Type B pancreatic cell (in vitro differentiated cells): ENCODE data around the gene ACKR3. TPM values are rescaled to one million over a fixed set of nuclear protein-coding genes. Genes with fewer than 3 reads are reported as not detected.

Experiments used
- DNase-seq: peaks from one replicate; pipeline ENCODE4 v3.0.0; 2021; ENCODE audit warnings: mixed read lengths; ENCODE audit not compliant: unreplicated experiment; ENCODE audit errors: extremely low spot score
- H3K27ac Mint-ChIP-seq: 2 replicates; pipeline ENCODE4 v1.8.0; 2021; ENCODE audit warnings: mild to moderate bottlenecking, mixed read lengths
- H3K27me3 Mint-ChIP-seq: 2 replicates; pipeline ENCODE4 v1.8.0; 2021; ENCODE audit warnings: mixed read lengths
- H3K36me3 Mint-ChIP-seq: 2 replicates; pipeline ENCODE4 v1.8.0; 2021; ENCODE audit warnings: mixed read lengths
- H3K4me1 Mint-ChIP-seq: one replicate; pipeline ENCODE4 v1.8.0; 2021; ENCODE audit warnings: mixed read lengths; ENCODE audit not compliant: unreplicated experiment
- H3K4me3 Mint-ChIP-seq: 2 replicates; pipeline ENCODE4 v1.8.0; 2021; ENCODE audit warnings: mild to moderate bottlenecking, mixed read lengths
- H3K9me3 Mint-ChIP-seq: 2 replicates; pipeline ENCODE4 v1.8.0; 2021; ENCODE audit warnings: mixed read lengths
- total RNA-seq: library from RNA; stranded (reverse); gene quantifications from 2 replicates; pipeline ENCODE4 v1.2.1, GENCODE V29; 2021; ENCODE audit warnings: low replicate concordance
- TF ChIP-seq, protein P1 (sequence below): fragments of 200-600 bp; sonication (generic); conservative IDR thresholded peaks from 2 replicates; pipeline ENCODE4 v1.5.0; 2021; ENCODE audit warnings: antibody characterized with exemption, mild to moderate bottlenecking

The ACKR3 gene
- total RNA-seq, 1 donor from 2014 or later, result 44.6 TPM

GRCh38 chr2:236558036-236558435, 11.6 kb upstream of the ACKR3 start:
- Mint-ChIP-seq H3K4me3 (no peak overlapping the region), H3K4me1 (peaks cover 13% of the 10 kb centered on the region), H3K9me3 (peaks cover 15% of the 10 kb centered on the region), H3K27ac (peak overlapping the region; percentile 58), H3K27me3 (peaks cover 3% of the 10 kb centered on the region), H3K36me3 (peaks cover 3% of the 10 kb centered on the region)
- TF ChIP-seq, protein P1, sequence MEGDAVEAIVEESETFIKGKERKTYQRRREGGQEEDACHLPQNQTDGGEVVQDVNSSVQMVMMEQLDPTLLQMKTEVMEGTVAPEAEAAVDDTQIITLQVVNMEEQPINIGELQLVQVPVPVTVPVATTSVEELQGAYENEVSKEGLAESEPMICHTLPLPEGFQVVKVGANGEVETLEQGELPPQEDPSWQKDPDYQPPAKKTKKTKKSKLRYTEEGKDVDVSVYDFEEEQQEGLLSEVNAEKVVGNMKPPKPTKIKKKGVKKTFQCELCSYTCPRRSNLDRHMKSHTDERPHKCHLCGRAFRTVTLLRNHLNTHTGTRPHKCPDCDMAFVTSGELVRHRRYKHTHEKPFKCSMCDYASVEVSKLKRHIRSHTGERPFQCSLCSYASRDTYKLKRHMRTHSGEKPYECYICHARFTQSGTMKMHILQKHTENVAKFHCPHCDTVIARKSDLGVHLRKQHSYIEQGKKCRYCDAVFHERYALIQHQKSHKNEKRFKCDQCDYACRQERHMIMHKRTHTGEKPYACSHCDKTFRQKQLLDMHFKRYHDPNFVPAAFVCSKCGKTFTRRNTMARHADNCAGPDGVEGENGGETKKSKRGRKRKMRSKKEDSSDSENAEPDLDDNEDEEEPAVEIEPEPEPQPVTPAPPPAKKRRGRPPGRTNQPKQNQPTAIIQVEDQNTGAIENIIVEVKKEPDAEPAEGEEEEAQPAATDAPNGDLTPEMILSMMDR, result no peak
- DNase-seq, result no peak

DNA sequence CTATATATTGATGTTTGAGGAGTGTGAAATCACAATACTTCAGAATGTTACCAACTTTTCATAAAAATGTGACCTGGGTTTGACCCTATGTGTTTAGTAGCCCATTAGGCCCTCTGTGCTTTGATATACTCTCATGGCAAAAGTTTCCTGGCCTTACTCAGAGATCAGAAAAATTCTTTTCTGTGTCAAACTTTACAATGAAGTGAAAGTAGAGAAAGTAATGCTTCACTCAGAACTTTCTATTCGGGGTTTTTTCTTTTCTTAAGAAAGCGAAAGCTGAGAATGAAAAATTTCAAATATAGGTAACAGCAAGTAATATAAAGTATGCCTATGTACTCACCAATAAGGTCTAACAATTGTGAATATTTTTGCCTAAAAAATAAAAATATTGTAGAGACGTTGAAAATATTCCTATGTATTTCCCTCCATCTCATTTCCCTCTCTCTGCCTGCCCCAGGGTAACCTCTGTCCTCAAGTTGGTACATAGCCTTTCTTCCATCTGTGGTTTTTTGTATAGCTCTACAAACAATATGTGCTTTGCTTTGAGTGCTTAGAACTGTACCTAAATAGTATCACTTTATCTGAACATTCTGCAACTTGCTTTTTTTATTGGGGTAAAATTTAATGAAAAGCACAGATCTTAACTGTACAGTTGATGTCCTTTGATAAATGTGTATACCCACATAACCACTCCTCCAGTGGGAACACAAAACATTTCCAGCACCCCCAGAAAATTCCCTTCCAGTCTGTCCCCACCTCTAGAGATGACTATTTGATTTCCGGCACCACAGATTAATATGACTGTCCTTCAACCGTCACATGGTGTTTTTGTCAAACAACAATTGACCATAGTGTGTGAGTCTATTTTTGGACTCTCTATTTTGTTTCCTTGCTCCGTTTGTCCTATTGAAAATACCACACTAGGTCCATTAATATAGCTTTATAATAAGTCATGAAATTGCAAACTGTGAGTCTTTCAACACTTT, 10.3 kb upstream of the ACKR3 start:
- H3K36me3 Mint-ChIP-seq, result peaks cover 3% of the 10 kb centered on the region
- H3K9me3 Mint-ChIP-seq, result peaks cover 15% of the 10 kb centered on the region
- H3K27me3 Mint-ChIP-seq, result no peaks in the 10 kb centered on the region
- no peak overlapping the region for H3K4me3 Mint-ChIP-seq
- TF ChIP-seq, protein P1, result no peak
- H3K27ac Mint-ChIP-seq, result peak overlapping the region; percentile 10
- no peak for DNase-seq
- H3K4me1 Mint-ChIP-seq, result peaks cover 9% of the 10 kb centered on the region

DNA sequence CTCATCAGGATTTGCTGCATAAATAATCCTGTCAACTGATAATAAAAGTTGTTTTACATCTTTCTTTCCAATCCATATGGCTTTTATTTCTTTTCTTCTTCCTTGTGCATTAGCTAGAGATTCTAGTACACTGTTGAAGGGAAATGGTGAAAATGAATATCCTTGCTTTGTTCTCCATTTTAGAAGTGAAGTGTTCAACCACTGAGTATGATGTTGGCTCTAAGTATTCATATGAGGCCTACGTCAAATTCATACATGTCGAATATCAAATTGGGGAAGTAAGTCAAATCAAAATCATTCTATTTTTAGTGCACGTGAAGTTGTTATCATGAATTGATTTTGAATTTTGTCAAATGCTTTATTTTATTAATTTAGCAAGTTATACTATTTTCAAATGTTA, 7.8 kb upstream of the ACKR3 start:
- H3K4me3 Mint-ChIP-seq, result no peak overlapping the region
- TF ChIP-seq, protein P1, result no peak
- peaks cover 9% of the 10 kb centered on the region for H3K4me1 Mint-ChIP-seq
- H3K9me3 Mint-ChIP-seq, result peaks cover 11% of the 10 kb centered on the region
- no peak overlapping the region for H3K27ac Mint-ChIP-seq
- DNase-seq, result no peak
- peaks cover 3% of the 10 kb centered on the region for H3K36me3 Mint-ChIP-seq
- H3K27me3 Mint-ChIP-seq, result peaks cover 17% of the 10 kb centered on the region

DNA sequence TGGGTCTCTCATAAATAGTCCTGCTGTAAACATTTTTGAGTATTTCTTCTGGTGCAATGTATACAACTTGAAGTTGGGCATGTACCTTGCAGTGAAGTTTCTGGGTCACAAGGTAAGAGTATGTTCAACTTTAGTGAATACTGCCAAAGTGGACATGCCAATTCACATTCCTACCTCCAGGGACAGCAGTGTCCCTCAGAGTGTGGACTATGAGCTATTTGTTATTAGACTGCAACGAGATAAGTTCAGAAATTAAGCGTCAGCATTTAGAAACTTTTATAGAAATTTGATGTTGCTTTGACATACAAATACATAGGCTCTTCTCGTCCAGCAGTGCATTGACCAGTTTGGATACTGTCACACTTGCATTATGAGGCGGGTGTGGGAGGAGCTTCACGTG, 7.2 kb upstream of the ACKR3 start:
- peaks cover 20% of the 10 kb centered on the region for H3K27me3 Mint-ChIP-seq
- DNase-seq, result no peak

GRCh38 chr2:236563953-236564352, 5.7 kb upstream of the ACKR3 start:
- Mint-ChIP-seq H3K27me3 (peaks cover 23% of the 10 kb centered on the region), H3K27ac (no peak overlapping the region), H3K9me3 (no peaks in the 10 kb centered on the region), H3K4me3 (no peak overlapping the region), H3K36me3 (peaks cover 3% of the 10 kb centered on the region), H3K4me1 (peaks cover 13% of the 10 kb centered on the region)
- TF ChIP-seq, protein P1, result no peak
- DNase-seq, result no peak

More for the DNA sequence above, 7.2 kb upstream of the ACKR3 start:
- peaks cover 5% of the 10 kb centered on the region for H3K9me3 Mint-ChIP-seq
- TF ChIP-seq, protein P1, result peak; percentile 74
- H3K27ac Mint-ChIP-seq, result no peak overlapping the region
- H3K36me3 Mint-ChIP-seq, result peaks cover 3% of the 10 kb centered on the region
- no peak overlapping the region for H3K4me3 Mint-ChIP-seq
- peaks cover 9% of the 10 kb centered on the region for H3K4me1 Mint-ChIP-seq
